ENCODE measurements around the gene CNEP1R1.
"Not testable (repeated sequence)": the region's sequence is repeated elsewhere in the genome, so short reads cannot be mapped to it uniquely, and the experiment has no call there.

Gene CNEP1R1

GRCh38 chr16:50024684-50025536, at the start of gene CNEP1R1:
CNEP1R1 (plus strand) TSS chr16:50025225; CDS start chr16:50025316, 91 bp downstream.
- peak; percentile 89 for DNase-seq

DNA sequence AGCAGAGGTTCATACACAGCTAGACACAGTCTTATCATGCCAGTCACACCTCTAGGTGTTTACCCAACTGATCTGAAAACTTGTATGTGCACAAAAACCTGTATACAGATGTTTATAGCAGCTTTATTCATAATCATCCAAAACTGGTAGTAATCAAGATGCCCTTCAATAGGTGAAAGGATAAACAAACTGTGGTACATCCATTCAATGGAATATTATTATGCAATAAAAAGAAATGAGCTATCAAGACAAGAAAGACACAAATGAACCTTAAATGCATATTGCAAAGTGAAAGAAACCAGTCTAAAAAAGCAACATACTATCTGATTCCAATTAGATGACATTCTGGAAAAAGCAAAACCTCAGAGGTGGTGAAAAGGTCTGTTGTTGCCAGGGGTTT, 47.6 kb upstream of the CNEP1R1 start:
- no peak for DNase-seq

DNA sequence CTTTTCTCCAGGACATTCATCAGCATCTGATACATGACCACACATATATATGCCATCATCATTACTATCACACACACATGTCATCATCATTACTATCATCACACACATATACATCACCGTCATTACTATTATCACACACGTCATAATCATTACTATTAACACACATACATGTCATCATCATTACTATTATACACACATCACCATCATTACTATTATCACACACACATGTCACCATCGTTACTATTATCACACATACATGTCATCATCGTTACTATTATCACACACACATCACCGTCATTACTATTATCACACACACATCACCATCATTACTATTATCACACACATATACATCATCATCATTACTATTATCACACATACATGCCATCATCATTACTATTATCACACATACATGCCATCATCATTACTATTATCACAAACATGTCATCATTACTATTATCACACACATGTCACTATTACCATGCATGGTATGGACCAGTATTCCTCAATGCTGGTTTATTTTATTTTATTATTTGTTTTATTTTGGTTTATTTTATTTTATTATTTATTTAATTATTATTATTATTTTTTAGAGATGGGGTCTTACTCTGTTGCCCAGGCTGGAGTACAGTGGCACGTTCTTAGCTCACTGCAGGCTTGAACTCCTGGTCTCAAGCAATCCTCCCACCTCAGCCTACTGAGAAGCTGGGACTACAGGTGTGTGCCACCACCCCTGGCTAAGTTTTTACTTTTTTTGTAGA, 46.3 kb upstream of the CNEP1R1 start:
- no peak for DNase-seq

- no peak for DNase-seq
These were observed 44.9 kb upstream of the CNEP1R1 start for GRCh38 chr16:49980166-49980565.

DNA sequence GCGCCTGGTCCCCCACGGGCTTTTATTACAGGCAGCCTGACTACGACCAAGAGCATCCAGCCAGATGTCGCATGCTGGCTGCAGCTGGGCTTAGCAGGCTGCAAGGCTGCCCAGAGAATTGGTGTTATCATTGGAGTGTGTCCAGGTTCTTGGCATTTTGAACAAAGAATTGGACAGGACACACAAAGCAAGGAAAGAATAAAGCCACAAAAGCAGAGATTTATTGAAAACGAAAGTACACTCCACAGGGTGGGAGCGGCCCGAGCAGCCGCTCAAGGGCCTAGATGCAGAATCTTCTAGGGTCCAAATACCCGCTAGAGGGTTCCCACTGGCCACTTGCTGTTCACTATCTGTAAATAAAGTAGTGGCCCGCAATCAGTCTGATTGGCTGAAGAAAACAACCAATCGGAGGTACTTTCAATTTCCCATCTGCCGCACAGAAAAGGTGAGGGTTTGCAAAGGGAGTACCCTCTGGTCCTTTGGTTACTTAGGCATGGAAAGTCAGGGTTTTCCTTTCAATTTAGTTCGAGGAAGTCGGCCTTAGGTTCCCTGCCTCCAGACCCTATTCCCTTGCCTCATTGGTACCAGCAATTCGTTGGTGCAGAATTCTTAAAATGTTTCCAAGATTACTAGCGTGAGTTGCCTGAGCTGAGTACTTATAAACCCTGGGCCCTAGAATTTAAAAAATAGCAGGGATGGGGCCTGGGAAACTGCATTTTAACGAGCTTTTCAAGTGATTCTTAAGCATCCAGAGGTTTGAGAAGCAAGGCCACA, 38.5 kb upstream of the CNEP1R1 start:
- no peak for DNase-seq

DNA sequence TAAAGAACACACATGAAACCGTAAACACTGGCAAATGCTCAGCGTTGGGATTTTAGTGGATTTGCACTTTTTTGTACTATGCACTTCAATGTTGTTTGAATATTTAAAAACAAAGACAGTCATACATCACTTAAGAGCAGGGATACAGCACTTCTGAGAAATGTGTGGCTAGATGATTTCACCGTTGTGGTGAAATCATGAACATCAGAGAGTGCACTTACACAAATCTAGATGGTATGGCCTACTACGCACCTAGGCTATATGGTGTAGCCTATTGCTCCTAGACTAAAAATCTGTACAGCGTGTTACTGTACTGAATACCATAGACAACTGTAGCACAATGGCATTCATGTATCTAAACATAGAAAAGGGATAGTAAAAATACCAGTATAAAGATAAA, 37.6 kb upstream of the CNEP1R1 start:
- no peak for DNase-seq

DNA sequence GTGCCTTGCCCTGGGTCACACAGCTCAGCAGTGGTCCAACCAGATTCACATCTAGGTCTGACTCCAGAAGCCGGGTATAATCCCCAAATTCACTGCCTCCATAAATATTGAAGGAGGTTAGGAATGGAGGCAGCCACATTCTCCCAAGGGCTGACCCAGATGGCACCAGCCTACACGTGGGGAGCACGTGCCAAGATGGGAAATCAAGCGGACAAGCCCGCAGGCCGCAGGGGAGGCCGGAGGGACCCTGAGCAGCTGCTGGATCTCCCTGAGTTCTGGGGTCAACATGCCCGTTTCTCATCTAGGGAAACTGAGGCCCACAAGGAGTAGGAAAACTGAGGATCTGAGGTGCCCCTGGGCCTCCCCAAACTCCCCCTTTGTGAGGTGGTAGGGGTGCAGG, 32.2 kb upstream of the CNEP1R1 start:
- DNase-seq = no peak

- DNase-seq = no peak
These were observed 31.4 kb upstream of the CNEP1R1 start for GRCh38 chr16:49993579-49993978.

- no peak for DNase-seq
These were observed 31.0 kb upstream of the CNEP1R1 start for GRCh38 chr16:49994006-49994405.

DNA sequence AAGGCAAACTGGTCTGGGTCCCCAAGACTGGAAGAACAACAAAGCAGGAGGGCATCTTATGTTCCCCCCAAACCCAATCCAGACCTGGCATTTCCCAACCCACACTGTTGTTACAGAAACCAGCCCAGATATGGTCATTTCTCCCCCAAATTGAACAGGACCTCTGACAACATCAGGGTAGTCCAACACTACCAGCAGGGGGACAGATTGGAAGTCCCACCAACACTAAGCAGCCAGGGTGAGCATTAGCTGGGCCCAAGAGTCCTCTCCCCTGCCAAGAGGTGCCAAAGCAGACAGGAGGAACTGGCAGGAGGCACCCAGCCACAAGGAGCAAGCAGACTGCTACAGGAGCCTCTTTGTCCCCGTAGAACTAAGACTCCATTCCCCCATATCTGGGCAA, 29.3 kb upstream of the CNEP1R1 start:
- DNase-seq = no peak

DNA sequence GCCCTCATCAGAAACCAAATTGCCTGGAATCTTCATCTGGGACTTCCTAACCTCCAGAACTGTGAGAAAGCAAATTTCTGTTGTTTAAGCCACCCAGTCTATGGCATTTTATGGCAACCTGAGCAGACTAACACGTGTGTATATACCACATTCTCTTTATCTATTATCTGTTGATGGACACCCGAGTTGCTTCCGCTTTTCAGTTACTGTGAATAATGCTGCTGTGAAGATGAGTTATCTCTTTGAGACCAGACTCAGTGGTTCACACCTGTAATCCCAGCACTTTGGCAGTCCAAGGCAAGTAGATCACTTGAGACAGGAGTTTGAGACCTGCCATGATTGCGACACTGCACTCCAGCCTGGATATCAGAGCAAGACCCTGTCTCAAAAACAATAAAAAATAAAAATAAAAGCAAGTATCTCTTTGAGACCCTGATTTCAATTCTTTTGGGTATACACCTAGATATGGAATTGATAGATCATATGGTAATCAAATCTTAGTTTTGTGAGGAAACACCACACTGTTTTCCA, 27.2 kb upstream of the CNEP1R1 start:
- no peak for DNase-seq

DNA sequence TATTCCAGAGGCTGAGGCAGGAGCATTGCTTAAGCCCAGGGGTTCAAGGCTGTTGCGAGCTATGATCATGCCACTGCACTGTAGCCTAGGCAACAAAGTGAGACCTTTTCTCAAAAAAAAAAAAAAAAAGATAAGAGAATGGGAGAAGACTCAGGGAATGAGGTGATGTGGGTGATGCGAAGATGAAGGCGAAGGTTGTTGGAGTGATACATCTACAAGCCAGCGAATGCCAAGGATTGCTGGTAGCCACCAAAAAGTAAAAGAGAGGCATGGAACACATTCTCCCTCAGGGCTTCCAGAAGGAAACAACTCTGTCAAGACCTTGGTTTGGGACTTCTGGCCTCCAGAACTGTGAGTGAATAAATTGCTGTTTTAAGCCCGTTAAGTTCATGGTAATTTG, 26.0 kb upstream of the CNEP1R1 start:
- DNase-seq = no peak

GRCh38 chr16:50001144-50001543, 23.9 kb upstream of the CNEP1R1 start:
- no peak for DNase-seq

- DNase-seq = no peak
These were observed 22.8 kb upstream of the CNEP1R1 start for GRCh38 chr16:50002190-50002589.

GRCh38 chr16:50004239-50004638, 20.8 kb upstream of the CNEP1R1 start:
- DNase-seq = no peak

GRCh38 chr16:50006964-50007363, 18.1 kb upstream of the CNEP1R1 start:
- DNase-seq = no peak

GRCh38 chr16:50007744-50008143, 17.3 kb upstream of the CNEP1R1 start:
- no peak for DNase-seq

GRCh38 chr16:50010212-50010611, 14.8 kb upstream of the CNEP1R1 start:
- no peak for DNase-seq

DNA sequence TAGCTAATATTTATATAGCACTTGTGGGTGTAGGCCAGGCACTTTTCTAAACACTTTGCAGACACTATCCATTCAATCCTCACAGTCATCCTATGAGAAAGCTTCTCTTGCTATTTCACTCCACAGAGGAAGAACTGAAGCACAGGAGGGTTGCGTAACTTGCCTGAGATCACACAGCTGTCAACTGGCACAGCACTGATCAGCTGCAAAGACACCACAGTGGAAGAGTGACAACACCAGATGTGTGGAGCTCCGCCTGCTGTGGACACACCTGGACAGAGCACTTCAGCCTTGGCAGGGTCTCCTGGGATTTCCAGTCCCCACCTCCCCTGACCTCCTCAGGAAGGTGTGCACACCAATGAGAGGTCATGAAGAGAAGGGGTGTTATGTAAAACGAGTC, 13.3 kb upstream of the CNEP1R1 start:
- DNase-seq = no peak

- DNase-seq = no peak
These were observed 12.8 kb upstream of the CNEP1R1 start for GRCh38 chr16:50012182-50012581.

GRCh38 chr16:50014211-50014610, 10.8 kb upstream of the CNEP1R1 start:
- DNase-seq = not testable (repeated sequence)

- DNase-seq = no peak
These were observed 9.4 kb upstream of the CNEP1R1 start for GRCh38 chr16:50015631-50016030.

- DNase-seq = no peak
These were observed 7.5 kb upstream of the CNEP1R1 start for GRCh38 chr16:50017553-50017952.

Measured in activated CD4-positive, alpha-beta T cell treated with anti-CD3 and anti-CD28 coated beads, Interleukin-2, amount 50 U/mL, for 1 hour (primary cell).